Measurements from ENCODE around the gene EEF2K. TPM values are rescaled to one million over a fixed set of nuclear protein-coding genes. Genes with fewer than 3 reads are reported as not detected.

The EEF2K gene
- total RNA-seq, 4 donors from 2014 or later: 14.7 to 59.9 (median 26.4) TPM

DNA sequence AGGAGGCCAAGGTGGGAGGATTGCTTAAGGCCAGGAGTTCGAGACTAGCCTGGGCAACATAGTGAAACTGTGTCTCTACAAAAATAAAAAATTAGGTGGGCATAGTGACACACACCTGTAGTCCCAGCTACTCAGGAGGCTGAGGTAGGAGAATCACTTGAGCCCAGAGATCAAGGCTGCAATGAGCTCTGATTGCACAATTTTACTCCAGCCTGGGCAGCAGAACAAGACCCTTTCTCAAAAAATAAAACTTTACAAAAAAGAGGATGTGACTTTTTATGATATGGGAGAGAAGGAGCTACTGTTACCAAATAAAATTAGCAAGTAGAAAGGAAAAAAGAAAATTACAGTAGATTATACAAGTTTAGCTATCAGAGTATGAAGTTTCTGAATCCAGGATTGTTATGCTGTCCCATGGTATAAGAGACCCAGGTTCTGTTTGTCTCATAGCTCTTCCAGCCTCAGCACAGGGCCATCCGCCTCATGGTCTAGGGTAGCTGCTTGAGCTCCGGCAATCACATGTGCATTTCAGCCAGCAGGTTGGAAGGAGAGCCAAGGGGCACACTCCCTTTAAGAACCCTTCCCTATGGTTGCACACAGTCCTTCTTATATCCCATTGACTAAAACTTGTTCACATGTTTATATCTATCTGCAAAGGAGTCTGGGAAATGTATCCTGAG lies 13.5 kb downstream of the EEF2K start:
- DNase-seq (ENCODE audit: low spot score) (no peak), ATAC-seq (ENCODE audit: low FRiP score) (no peak)
- TF ChIP-seq, protein P1, sequence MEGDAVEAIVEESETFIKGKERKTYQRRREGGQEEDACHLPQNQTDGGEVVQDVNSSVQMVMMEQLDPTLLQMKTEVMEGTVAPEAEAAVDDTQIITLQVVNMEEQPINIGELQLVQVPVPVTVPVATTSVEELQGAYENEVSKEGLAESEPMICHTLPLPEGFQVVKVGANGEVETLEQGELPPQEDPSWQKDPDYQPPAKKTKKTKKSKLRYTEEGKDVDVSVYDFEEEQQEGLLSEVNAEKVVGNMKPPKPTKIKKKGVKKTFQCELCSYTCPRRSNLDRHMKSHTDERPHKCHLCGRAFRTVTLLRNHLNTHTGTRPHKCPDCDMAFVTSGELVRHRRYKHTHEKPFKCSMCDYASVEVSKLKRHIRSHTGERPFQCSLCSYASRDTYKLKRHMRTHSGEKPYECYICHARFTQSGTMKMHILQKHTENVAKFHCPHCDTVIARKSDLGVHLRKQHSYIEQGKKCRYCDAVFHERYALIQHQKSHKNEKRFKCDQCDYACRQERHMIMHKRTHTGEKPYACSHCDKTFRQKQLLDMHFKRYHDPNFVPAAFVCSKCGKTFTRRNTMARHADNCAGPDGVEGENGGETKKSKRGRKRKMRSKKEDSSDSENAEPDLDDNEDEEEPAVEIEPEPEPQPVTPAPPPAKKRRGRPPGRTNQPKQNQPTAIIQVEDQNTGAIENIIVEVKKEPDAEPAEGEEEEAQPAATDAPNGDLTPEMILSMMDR (IDR thresholded peaks at IDR 0.05): no peak

DNA sequence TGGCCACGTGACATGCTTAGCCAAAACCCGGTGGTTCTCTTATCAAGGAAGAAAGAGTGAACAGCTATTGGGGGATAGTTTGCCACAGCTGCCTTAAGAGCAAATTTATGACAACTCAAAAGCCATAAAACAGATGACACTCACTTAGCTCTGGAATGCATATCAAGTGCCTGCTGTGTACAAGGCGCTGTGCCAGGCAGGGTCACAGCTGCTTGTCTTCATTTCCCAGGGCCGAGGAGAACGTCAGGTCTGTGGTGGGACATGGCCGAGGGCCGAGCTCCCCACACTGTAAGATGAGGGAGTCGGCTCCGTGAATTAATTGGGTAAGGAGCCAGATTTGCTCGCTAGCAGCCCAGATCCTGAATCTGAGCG lies 14.0 kb downstream of the EEF2K start:
- DNase-seq (ENCODE audit: low spot score): no peak
- TF ChIP-seq, protein P1 (IDR thresholded peaks at IDR 0.05): no peak
- ATAC-seq (ENCODE audit: low FRiP score): no peak

DNA sequence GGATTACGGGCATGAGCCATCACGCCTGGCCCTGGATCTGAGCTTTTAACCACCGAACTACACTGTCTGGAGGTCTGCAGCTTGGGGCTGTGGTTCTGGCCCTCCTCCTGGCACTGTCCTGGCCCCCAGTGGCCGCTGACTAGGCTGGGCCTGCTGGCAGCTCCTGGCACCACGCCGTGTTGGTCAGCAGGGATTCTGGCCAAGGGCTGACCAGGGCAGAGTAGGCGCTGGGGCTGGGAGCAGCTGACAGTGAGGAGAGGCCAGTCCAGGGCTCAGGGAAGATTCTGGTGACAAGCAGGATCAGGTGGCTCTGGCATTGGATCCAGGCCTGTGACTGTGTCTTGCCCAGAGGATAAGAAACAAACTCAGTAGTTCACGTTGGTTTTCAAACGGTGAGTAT lies 14.6 kb downstream of the EEF2K start:
- ATAC-seq (ENCODE audit: low FRiP score) (no peak), DNase-seq (ENCODE audit: low spot score) (no peak)
- TF ChIP-seq, protein P1 (IDR thresholded peaks at IDR 0.05): no peak

DNA sequence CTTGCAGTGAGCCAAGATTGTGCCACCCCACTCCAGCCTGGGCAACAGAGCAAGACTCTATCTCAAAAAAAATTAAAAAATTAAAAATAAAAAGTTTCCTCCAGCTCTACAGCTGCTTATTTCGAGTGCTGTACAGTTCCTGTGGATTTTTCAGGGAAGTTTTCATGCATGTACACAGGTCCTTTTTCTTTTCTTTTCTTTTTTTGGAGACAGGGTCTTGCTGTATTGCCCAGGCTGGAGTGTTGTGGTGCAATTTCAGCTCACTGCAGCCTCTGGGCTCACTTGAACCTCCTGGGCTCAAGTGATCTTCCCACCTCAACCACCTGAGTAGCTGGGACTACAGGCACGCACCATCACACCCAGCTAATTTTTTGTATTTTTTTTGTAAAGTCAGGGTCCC lies 15.9 kb downstream of the EEF2K start:
- DNase-seq (ENCODE audit: low spot score): no peak
- no peak for ATAC-seq (ENCODE audit: low FRiP score)

DNA sequence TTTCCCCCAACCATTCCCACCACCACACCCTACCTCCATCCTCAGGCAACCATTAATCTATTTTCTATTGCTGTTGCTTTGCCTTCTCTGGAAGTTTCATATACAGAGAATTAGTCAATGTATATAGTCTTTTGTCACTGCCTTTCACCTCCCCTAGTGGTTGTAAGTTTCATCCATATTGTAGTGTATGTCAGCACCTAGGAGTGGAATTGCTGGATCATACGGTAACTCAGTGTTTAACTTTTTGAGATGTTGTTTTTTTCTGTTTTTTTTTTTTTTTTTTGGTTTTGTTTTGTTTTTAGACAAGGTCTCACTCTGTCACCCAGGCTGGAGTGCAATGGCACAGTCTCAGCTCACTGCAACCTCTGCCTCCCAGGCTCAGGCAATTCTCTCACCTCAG lies 16.9 kb downstream of the EEF2K start:
- ATAC-seq (ENCODE audit: low FRiP score) (no peak), DNase-seq (ENCODE audit: low spot score) (no peak)
- TF ChIP-seq, protein P1 (IDR thresholded peaks at IDR 0.05): no peak

More for the DNA sequence above, 15.9 kb downstream of the EEF2K start:
- TF ChIP-seq, protein P1 (IDR thresholded peaks at IDR 0.05): no peak

DNA sequence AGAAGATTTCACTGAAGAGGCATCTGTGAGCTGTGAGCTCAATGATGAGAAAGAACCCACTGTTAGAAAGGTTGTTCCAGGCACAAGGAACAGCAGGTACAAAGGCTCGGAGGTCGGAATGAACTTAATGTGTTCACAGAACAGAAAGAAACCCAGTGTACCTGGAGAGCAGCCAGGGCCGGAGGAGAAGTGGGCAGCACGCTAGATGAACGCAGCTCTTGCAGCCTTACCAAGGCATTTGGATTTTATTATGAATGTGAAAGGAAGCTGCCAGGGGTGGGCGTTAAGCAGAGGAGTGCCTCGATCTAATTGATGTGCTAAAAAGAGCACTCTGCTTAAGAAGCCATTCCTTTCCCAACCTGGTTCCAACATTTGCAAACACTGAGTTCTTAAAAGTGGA lies 19.0 kb downstream of the EEF2K start:
- DNase-seq (ENCODE audit: low spot score) (no peak), ATAC-seq (ENCODE audit: low FRiP score) (no peak)
- TF ChIP-seq, protein P1 (IDR thresholded peaks at IDR 0.05): no peak

DNA sequence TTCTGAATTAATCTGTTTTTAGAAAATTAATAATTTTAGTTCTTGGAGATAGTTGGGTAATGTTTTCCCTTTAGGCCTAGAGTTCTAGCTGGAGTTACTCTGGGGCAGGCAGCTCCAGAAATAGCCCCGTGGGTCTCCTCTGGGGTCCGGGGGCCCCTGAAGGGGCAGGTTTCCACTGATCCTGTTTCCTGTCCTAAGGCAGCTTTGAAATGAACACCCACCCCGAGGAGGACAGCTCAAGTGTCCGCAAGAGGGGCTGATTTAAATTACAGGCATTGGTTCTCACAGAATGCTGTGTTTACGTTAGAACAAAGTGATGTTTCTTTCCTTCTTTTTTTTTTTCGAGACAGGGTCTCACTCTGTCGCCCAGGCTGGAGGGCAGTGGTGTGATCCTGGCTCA lies 23.8 kb downstream of the EEF2K start:
- TF ChIP-seq, protein P1 (IDR thresholded peaks at IDR 0.05): no peak
- ATAC-seq (ENCODE audit: low FRiP score): no peak
- no peak for DNase-seq (ENCODE audit: low spot score)
